Measurements from ENCODE around the gene STPG4. TPM values are rescaled to one million over a fixed set of nuclear protein-coding genes. Genes with fewer than 3 reads are reported as not detected.

The STPG4 gene, protein sequence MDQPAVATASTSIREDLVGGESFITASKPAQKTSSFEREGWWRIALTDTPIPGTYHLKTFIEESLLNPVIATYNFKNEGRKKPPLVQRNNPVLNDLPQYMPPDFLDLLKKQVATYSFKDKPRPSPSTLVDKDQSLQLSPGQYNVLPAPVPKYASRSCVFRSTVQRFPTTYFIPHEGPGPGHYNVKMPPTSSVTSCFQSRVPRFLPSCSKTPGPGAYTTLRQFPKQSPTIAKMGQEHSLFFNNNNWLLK
- total RNA-seq (2012; rRNA removed) = 0.25 TPM in 1 of 2 replicates, not detected in the other

DNA sequence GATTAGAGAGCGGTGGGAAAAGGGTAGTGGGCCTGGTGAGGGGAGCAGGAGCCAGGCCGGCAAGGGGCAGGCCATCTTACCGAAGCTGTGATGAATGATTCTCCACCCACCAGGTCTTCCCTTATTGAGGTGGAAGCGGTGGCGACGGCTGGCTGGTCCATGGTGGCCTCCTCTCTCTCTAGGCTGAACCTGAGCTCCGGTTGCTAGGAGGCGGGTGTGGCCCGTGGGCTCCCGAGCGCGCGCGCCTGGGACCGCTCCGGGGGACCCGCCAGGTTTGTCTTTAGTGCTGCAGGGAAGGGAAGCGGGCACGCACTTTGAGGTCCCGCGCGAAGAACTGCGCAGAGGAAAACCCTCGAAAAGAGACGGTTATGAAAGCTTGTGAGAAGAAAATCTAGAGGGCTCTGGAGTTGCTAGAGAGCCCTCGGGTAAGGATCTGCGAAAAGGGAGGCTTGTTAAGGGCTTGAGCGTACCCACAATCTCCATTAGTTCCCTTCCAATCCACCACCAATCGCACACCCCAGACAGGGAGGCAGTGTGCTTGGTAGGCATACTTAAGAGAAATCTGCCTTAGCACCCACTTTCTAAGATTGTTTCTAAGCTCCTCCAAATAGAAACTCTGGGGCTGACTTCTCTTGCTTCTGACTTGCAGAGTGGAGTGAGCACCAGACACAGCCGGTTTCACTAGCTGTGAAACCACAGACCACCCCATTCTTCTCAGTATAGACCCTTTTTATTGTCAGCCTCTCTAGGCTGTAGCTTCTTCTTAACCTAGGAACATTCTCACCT lies at the start of gene STPG4:
STPG4 (minus strand) TSS at position 218 of the 786 bp plus-strand sequence; CDS start at position 161, 57 bp downstream.
- Histone ChIP-seq H3K4me2 (ENCODE audit: low read length) (no peak within 1 kb of the TSS), H3K27me3 (ENCODE audit: control insufficient read depth, insufficient read depth, low read length) (no peaks in the 10 kb centered on the region), H3K36me3 (ENCODE audit: insufficient read depth, low read length) (peaks cover 84% of the 10 kb centered on the region), H3K9ac (ENCODE audit: low read depth, low read length) (no peak within 1 kb of the TSS), H3K4me3 (ENCODE audit: low read length) (no peak within 1 kb of the TSS), H3K4me1 (ENCODE audit: control insufficient read depth, insufficient read depth, low read length) (no peaks in the 10 kb centered on the region), H3K9me3 (replicated peaks; ENCODE audit: low read length) (no peaks in the 10 kb centered on the region)

DNA sequence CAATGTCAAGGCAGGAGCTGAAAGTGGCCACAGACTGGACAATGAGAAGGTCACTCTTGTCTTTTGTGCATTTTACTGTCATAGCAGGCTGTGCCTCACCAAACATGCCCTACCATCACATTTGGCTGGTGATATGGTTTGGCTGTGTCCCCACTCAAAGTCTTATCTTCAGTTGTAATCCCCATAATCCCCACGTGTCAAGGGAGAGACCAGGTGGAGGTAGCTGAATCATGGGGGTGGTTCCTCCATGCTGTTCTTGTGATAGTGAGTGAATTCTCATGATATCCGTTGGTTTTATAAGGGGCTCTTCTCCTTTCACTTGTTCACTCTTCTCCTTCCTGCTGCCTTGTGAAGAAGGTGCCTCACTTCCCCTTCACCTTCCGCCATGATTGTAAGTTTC lies 49.6 kb upstream of the STPG4 start:
- no peak overlapping the region for H3K4me3 ChIP-seq (ENCODE audit: low read length)
- H3K27me3 ChIP-seq (ENCODE audit: control insufficient read depth, insufficient read depth, low read length) = no peaks in the 10 kb centered on the region
- H3K9ac ChIP-seq (ENCODE audit: low read depth, low read length) = no peak overlapping the region
- peaks cover 35% of the 10 kb centered on the region for H3K4me1 ChIP-seq (ENCODE audit: control insufficient read depth, insufficient read depth, low read length)
- H3K36me3 ChIP-seq (ENCODE audit: insufficient read depth, low read length) = no peaks in the 10 kb centered on the region
- no peaks in the 10 kb centered on the region for H3K9me3 ChIP-seq (replicated peaks; ENCODE audit: low read length)
- no peak overlapping the region for H3K4me2 ChIP-seq (ENCODE audit: low read length)

DNA sequence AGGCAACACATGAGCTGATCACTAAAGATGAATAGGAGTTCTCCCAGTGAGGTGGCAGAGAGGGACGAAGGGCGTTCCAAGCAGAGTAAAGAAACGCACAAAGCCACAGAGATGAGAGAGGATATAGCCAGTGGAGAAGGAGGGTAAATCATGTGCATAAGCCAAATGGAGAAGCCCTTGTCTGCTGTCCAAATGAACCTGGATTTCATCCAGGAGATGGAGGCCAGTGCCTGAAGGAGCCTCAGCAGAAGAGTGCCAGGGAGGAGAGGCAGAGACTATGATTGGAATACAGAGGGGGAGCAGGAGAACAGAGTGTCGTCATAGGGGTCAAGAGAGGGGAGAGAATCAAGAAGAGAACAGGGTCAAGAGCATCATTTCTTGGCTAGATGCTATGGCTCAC lies 48.9 kb upstream of the STPG4 start:
- H3K4me3 ChIP-seq (ENCODE audit: low read length) = no peak overlapping the region
- no peak overlapping the region for H3K4me2 ChIP-seq (ENCODE audit: low read length)
- H3K9me3 ChIP-seq (replicated peaks; ENCODE audit: low read length) = no peaks in the 10 kb centered on the region
- H3K36me3 ChIP-seq (ENCODE audit: insufficient read depth, low read length) = no peaks in the 10 kb centered on the region
- peaks cover 35% of the 10 kb centered on the region for H3K4me1 ChIP-seq (ENCODE audit: control insufficient read depth, insufficient read depth, low read length)
- no peaks in the 10 kb centered on the region for H3K27me3 ChIP-seq (ENCODE audit: control insufficient read depth, insufficient read depth, low read length)
- H3K9ac ChIP-seq (ENCODE audit: low read depth, low read length) = no peak overlapping the region

- H3K27me3 ChIP-seq (ENCODE audit: control insufficient read depth, insufficient read depth, low read length) = no peaks in the 10 kb centered on the region
- H3K36me3 ChIP-seq (ENCODE audit: insufficient read depth, low read length) = no peaks in the 10 kb centered on the region
- H3K4me3 ChIP-seq (ENCODE audit: low read length) = no peak overlapping the region
- no peak overlapping the region for H3K4me2 ChIP-seq (ENCODE audit: low read length)
- H3K9ac ChIP-seq (ENCODE audit: low read depth, low read length) = peak overlapping the region; percentile 59
- peaks cover 35% of the 10 kb centered on the region for H3K4me1 ChIP-seq (ENCODE audit: control insufficient read depth, insufficient read depth, low read length)
- no peaks in the 10 kb centered on the region for H3K9me3 ChIP-seq (replicated peaks; ENCODE audit: low read length)
These were observed 46.1 kb upstream of the STPG4 start for GRCh38 chr2:47201224-47201623.

DNA sequence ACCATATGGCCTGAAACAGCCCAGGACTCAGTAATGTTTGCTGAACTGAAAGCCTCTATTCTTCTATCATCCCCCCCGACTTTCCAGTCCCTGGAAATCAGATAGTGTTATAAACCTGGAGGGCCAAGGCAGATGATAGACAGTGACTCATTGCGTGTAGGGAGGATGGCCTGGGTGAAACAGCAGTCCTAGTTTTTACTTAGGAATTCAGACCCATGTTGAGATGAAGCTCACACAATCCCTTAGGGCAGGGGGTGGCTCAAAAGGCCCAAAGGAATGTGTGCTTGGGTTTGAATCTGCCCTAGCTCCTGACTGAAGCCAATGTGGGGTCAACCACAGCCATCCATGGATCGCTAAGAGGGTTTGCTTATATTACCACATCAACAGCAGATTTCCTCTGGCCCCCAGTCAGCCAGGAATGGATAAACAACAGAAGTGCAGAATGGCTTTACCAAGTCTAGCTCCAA lies 43.9 kb upstream of the STPG4 start:
- Histone ChIP-seq H3K4me2 (ENCODE audit: low read length) (peak overlapping the region; percentile 61), H3K9me3 (replicated peaks; ENCODE audit: low read length) (no peaks in the 10 kb centered on the region), H3K36me3 (ENCODE audit: insufficient read depth, low read length) (no peaks in the 10 kb centered on the region), H3K4me1 (ENCODE audit: control insufficient read depth, insufficient read depth, low read length) (peaks cover 49% of the 10 kb centered on the region), H3K27me3 (ENCODE audit: control insufficient read depth, insufficient read depth, low read length) (no peaks in the 10 kb centered on the region), H3K4me3 (ENCODE audit: low read length) (peak overlapping the region; percentile 11), H3K9ac (ENCODE audit: low read depth, low read length) (peak overlapping the region; percentile 13)

DNA sequence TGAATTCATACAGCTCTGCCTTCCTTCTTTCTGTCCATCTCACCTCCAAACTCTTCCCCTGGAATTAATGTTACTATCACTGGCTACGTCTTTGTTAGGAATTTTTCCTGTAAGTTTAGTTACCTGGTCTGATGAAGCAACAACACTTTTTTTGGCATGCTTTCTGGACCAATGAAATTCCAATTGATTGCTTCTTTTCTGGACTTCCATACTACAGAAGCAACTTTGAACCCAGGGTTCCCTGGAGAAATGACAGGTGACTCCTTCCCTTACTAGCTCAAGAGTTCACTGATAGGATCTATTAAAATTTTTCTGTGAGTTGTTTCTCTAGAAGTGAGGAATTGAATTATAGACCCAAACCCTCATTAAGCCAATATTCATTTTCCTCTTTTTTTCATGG lies 41.4 kb upstream of the STPG4 start:
- no peaks in the 10 kb centered on the region for H3K36me3 ChIP-seq (ENCODE audit: insufficient read depth, low read length)
- no peaks in the 10 kb centered on the region for H3K9me3 ChIP-seq (replicated peaks; ENCODE audit: low read length)
- peaks cover 71% of the 10 kb centered on the region for H3K4me1 ChIP-seq (ENCODE audit: control insufficient read depth, insufficient read depth, low read length)

DNA sequence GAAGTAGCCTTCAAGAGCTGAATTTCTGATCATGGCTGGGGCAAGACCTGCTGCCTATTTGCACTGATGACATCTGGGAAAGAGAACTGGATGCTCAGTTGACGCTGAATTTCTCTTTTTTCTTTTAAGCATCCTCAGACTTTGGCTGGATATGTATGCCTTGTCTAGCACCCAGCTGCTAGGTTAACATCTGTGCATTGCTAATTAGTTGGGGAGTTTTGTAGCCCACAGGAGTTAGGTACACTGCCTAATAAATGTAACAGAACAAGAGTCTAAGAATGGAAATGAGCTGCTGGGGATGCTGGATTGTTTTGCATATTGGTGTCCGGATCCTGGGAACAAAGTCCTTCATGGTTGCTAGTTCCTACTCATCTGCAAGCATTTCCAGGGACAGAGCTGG lies 40.9 kb upstream of the STPG4 start:
- H3K9ac ChIP-seq (ENCODE audit: low read depth, low read length) = no peak overlapping the region
- H3K27me3 ChIP-seq (ENCODE audit: control insufficient read depth, insufficient read depth, low read length) = no peaks in the 10 kb centered on the region
- no peaks in the 10 kb centered on the region for H3K36me3 ChIP-seq (ENCODE audit: insufficient read depth, low read length)
- no peak overlapping the region for H3K4me2 ChIP-seq (ENCODE audit: low read length)
- H3K9me3 ChIP-seq (replicated peaks; ENCODE audit: low read length) = no peaks in the 10 kb centered on the region
- H3K4me1 ChIP-seq (ENCODE audit: control insufficient read depth, insufficient read depth, low read length) = peaks cover 71% of the 10 kb centered on the region
- H3K4me3 ChIP-seq (ENCODE audit: low read length) = no peak overlapping the region

More for the DNA sequence above, 41.4 kb upstream of the STPG4 start:
- H3K4me3 ChIP-seq (ENCODE audit: low read length) = no peak overlapping the region
- H3K27me3 ChIP-seq (ENCODE audit: control insufficient read depth, insufficient read depth, low read length) = no peaks in the 10 kb centered on the region
- no peak overlapping the region for H3K9ac ChIP-seq (ENCODE audit: low read depth, low read length)
- H3K4me2 ChIP-seq (ENCODE audit: low read length) = no peak overlapping the region

DNA sequence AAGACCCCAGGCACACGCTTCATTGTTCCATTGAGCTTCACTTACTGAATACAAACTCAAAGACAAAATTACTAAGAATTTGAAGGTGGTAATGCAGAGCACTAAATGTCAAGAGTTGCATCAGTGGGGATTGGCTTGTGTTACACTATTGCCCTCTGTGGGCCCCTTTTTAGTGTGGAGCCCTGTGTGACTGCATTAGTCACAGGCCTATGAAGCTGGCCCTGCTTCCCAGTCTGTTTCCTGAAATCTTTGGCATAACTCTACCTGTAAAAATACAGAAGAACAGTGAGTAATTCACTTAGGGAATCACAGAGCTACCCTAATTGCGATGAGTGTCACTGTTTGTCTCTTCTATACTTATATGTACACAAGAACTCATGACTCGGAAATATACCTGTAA lies 40.0 kb upstream of the STPG4 start:
- no peak overlapping the region for H3K4me3 ChIP-seq (ENCODE audit: low read length)
- H3K4me2 ChIP-seq (ENCODE audit: low read length) = no peak overlapping the region
- no peaks in the 10 kb centered on the region for H3K36me3 ChIP-seq (ENCODE audit: insufficient read depth, low read length)
- H3K9ac ChIP-seq (ENCODE audit: low read depth, low read length) = no peak overlapping the region
- no peaks in the 10 kb centered on the region for H3K27me3 ChIP-seq (ENCODE audit: control insufficient read depth, insufficient read depth, low read length)
- no peaks in the 10 kb centered on the region for H3K9me3 ChIP-seq (replicated peaks; ENCODE audit: low read length)
- peaks cover 72% of the 10 kb centered on the region for H3K4me1 ChIP-seq (ENCODE audit: control insufficient read depth, insufficient read depth, low read length)

GRCh38 chr2:47194410-47194809 lies 39.3 kb upstream of the STPG4 start:
- no peaks in the 10 kb centered on the region for H3K36me3 ChIP-seq (ENCODE audit: insufficient read depth, low read length)
- no peak overlapping the region for H3K4me2 ChIP-seq (ENCODE audit: low read length)
- H3K27me3 ChIP-seq (ENCODE audit: control insufficient read depth, insufficient read depth, low read length) = no peaks in the 10 kb centered on the region
- H3K4me3 ChIP-seq (ENCODE audit: low read length) = no peak overlapping the region
- no peak overlapping the region for H3K9ac ChIP-seq (ENCODE audit: low read depth, low read length)
- H3K4me1 ChIP-seq (ENCODE audit: control insufficient read depth, insufficient read depth, low read length) = peaks cover 72% of the 10 kb centered on the region
- no peaks in the 10 kb centered on the region for H3K9me3 ChIP-seq (replicated peaks; ENCODE audit: low read length)

GRCh38 chr2:47193607-47194006 lies 38.5 kb upstream of the STPG4 start:
- no peak overlapping the region for H3K4me3 ChIP-seq (ENCODE audit: low read length)
- H3K9me3 ChIP-seq (replicated peaks; ENCODE audit: low read length) = no peaks in the 10 kb centered on the region
- H3K4me2 ChIP-seq (ENCODE audit: low read length) = peak overlapping the region; percentile 61
- peaks cover 69% of the 10 kb centered on the region for H3K4me1 ChIP-seq (ENCODE audit: control insufficient read depth, insufficient read depth, low read length)
- no peaks in the 10 kb centered on the region for H3K27me3 ChIP-seq (ENCODE audit: control insufficient read depth, insufficient read depth, low read length)
- no peaks in the 10 kb centered on the region for H3K36me3 ChIP-seq (ENCODE audit: insufficient read depth, low read length)
- H3K9ac ChIP-seq (ENCODE audit: low read depth, low read length) = peak overlapping the region; percentile 34

DNA sequence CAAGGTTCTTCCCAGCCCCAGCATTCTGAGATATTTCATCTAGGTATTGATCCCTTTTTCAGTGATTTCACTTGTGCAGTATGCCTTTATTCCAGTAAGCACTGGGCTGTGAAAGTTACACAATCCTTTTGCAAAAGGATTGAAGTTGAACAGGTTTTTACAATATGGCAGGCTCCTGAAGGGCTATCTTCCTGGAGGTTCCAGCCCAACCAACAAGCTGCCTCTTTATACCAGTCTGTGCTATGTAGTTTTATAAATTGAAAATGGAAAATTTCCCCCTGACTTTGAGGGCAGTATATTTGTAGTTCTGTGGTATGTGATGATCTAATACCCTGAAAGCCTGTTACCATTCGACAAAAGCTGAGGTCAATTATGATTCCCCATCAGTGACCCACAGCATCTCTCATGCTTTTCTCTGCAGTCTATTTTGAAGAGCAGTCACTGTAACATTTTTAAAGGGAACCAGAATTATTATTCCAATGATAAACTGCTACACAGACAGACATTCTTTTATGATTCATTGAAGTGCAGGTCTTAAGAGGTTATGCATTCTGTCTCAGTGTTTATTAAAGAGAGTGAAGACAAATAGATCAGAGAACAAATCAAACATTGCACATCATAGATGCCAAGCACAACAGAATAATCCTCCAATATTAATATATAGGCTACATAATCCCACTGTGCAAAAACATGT lies 35.2 kb upstream of the STPG4 start:
- peak overlapping the region; percentile 75 for H3K9ac ChIP-seq (ENCODE audit: low read depth, low read length)
- H3K27me3 ChIP-seq (ENCODE audit: control insufficient read depth, insufficient read depth, low read length) = no peaks in the 10 kb centered on the region
- peak overlapping the region; percentile 43 for H3K4me3 ChIP-seq (ENCODE audit: low read length)
- peak overlapping the region; percentile 75 for H3K4me2 ChIP-seq (ENCODE audit: low read length)
- no peaks in the 10 kb centered on the region for H3K9me3 ChIP-seq (replicated peaks; ENCODE audit: low read length)
- H3K36me3 ChIP-seq (ENCODE audit: insufficient read depth, low read length) = no peaks in the 10 kb centered on the region
- peaks cover 61% of the 10 kb centered on the region for H3K4me1 ChIP-seq (ENCODE audit: control insufficient read depth, insufficient read depth, low read length)
